NCI-H1694 treated with DMSO at 0.1 percent for 48 hours (cell line): ENCODE results near the gene GP9.

Experiments
- DNase-seq: peaks from one replicate; lab custom pipeline; 2025; lab: John Stamatoyannopoulos, UW

The GP9 gene

DNA sequence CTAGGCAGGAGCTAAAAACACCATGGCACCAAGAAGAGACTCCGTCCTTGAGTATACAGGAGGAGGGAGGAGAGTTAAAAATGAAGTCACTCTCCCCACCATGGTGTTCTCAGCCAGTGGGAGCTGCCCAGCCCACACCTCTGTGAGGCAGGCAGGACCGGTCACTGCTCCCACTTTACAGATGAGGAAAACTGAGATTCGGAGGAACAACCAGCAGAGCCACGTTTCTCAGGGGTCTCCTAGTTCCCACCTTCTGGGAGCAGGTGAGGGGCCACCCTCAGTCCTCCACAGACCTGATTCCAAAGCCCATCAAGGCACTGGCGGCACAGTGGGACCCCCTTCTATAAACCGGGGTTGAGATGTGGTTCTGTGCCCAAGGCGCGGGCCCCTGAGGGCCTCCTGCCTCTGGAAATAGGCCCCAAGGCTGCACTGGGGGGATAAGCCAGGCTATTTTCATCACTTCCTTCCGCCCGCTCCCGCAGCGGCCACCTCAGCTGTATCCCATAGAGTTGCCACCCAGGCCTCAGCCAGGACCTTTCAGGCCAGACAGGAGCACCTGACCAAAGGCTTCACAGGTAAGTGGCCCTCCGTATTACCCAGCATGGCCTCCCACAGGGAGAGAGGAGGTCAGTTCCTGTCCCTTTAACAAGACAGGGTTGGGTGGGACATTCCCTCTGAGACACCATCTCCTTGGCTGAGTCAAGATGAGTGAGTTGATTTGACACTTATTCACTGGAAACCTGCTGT, at the start of gene GP9:
Gene GP9, plus strand, starts transcription at position 504 of the 747 bp plus-strand sequence. CDS start 961 bp downstream, outside the sequence.
- no peak for DNase-seq

- no peak for DNase-seq
These were observed 47.1 kb upstream of the GP9 start for GRCh38 chr3:129013491-129013891.

DNA sequence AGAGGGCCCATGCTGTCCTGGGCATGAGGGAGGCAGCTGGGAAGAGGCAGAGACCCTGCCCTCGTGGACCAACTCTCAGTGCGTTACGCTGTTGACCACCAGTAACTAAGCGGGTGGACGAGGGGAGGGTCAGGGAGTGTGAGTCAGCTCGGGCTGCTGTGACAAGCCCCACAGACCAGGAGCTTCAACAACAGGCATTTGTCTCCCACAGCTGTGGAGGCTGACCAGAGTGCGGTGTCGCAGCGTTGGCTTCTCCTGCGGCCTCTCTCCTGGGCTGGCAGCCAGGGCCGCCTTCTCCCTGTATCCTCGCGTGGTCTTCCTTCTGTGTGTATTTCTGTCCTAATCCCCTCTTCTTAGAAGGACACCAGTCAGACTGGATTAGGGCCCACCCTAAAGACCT, 46.4 kb upstream of the GP9 start:
- DNase-seq = no peak

DNA sequence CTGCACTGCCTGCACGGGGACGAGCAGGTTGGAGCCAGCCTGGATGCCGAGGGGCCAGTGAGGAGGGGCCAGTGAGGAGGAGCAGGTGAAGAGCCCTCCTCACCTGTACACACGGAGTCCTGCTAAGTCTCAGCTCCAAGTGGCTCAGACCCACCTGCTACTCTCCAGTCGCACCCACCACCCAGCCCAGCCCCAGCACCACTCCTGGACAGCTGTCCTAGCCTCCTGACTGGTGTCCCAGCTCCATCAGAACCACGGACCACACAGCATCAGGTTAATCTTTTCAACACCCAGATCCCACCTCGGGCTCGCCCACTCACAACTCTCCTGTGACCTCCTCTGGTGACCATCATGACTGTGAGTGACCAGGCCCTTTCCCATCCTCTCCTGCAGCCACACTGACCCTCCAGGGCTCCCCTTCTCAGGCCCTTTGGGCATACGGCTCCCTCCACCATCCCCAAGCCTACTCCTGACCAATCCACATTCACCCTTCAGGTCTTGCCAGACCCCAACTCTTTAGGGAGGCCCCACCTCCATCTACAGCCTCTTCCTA, 45.7 kb upstream of the GP9 start:
- DNase-seq = no peak

GRCh38 chr3:129015388-129016105, 45.0 kb upstream of the GP9 start:
- no peak for DNase-seq

- peak; percentile 51 for DNase-seq
These were observed 44.2 kb upstream of the GP9 start for GRCh38 chr3:129016356-129016719.

DNA sequence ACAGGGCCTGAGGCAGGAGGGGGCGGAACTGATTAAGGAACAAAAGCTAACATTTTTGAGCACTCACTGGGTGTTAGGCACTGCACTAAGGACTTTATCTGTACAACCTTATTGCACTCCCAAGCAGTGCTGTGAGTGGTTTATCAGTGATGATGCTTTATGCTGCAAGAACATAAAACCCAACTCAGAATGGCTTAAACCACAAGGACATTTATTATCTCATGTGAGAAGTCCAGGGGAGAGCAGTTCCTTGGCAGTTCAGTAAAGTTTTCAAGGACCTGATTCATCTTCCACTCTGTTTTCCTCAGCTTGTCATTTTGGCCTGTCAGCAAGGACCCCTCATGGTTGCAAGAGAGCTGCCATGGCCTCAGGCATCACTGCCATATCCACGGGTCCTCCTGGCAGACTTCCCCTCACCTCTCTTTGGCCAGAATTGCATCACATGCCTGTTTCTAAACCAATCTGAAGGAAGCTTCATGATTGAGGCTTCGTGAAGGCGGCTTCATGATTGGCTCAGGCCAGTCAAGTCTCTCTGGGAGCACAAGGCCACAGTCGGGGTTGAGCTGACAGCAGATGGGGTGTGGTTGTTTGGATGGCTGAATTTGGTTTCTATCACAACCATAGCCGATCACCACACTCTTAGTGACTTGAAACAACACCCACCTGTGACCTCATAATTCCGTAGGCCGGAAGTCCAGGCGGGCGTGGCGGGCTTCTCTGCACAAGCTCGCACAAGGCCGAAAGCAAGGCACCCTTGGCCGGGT, 43.7 kb upstream of the GP9 start:
- DNase-seq = no peak

DNA sequence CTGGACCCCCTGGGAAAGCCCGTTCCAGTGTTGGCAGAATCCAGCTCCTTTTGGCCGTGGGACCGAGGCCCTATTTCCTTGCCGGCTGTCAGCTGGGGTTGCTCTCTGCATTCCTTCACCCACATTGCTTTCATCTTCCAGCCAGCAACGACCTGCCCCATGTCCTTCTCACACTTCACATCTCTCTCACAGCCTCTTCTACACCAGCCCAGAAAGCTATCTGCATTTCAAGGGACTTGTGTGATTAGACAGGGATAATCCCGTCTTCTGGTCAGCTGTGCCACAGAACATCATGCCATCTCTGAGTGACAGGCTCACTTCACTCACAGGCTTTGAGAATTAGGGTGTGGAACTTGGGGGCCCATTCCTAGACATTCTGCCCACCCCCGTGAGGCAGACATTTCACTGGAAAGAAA, 43.1 kb upstream of the GP9 start:
- no peak for DNase-seq

- no peak for DNase-seq
These were observed 42.3 kb upstream of the GP9 start for GRCh38 chr3:129018271-129018670.

DNA sequence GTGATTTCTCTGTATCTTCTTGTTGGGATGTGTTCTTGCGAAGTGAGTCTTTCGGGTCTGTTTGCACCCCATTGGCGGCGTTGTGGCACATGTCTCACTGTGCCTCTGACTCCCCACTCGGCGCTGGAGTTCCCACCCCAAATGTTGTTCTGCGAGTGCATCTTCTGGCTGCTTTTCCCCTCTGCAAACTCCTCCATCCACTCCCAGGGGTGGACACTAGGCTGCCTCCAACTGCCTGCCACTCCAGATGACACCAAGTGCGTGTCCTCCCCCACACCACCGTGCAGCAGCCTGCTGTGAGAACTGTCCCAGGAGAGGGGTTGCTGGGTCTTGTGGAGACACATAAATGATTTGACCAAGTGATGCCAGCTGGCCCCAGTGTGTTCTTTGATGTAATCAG, 41.8 kb upstream of the GP9 start:
- DNase-seq = no peak

GRCh38 chr3:129019266-129019665, 41.3 kb upstream of the GP9 start:
- DNase-seq = no peak

DNA sequence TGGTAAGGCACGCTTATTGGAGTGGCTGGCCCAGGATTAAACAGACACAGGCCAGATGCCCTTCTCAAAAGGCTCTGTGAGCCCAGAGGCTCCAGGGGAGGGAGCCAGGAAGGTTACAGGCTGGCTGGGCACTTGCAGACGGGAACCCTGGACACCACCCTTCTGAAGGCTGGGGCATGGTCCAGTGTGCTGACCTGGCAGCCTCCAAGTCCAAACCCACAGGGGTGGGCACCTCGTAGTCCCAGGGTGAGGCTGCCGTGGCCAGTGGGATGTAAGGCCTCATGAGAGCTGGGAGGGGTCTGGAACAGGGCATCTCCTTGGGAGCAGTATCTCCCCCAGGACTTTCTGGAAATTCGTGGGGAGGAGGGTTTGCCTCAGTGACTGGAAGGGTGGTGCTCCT, 39.9 kb upstream of the GP9 start:
- DNase-seq = no peak

DNA sequence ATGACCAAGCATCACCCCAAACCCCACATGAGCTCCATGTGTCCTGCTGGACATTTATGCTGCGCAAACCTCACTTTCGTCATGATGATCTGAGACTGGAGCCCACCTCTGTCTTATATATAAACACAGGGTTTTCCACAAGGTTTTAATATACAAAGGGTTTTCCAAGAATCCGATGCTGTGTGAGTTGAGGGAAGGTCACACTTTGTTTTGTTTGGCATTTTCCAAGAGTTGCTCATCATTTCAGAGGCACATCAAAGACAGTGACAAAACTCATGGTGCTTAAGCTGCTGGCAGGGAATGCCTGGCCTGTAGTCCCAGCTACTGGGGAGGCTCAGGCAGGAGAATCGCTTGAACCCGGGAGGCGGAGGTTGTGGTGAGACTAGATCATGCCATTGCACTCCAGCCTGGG, 39.4 kb upstream of the GP9 start:
- no peak for DNase-seq

DNA sequence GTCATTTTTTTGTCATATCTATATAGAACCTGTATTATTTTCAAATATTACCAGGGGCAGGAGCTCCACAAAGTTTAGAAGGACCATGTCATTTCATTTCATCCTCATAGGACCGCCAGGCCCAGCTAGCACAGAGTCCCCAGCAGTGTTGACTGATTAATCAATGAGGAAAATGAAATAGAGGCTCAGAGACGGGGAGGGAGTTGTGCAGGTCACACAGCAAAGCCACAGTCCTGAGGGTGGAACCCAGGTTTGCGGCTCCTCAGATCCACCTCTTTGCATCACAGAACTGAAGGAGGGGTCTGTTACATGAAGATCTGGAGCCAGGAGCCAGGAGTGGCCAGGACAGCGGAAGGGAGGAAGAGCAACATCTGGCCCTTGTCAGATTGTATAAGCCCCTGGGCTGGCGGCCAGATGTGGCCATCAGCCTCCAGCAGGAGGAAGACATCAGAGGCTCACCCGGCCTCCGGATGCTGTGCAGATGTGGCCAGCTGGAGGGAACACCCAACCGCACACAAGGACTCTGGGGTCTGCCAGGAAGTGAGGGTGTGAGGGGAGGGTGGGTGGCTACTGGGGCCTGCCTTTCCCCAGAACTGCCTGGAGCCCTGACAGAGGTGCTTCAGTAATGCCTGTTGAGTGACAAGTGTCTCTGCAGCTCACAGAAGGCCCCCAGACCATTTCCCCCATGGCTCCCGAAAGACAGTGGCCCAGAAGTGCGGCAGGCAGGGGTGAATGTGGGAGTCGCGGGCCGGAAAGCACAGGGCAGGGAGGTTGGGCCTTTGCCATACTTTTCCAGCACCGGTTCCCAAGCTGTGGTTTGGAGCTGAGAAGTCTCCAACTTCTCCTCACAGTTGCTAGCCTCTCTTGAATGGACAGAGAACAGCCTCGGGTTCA, 38.2 kb upstream of the GP9 start:
- DNase-seq = no peak

- DNase-seq = no peak
These were observed 37.6 kb upstream of the GP9 start for GRCh38 chr3:129023008-129023358.

- DNase-seq = peak; percentile 37
These were observed 36.7 kb upstream of the GP9 start for GRCh38 chr3:129023909-129024308.

GRCh38 chr3:129025108-129025507, 35.5 kb upstream of the GP9 start:
- no peak for DNase-seq

GRCh38 chr3:129025691-129026435, 34.7 kb upstream of the GP9 start:
- peak; percentile 55 for DNase-seq

DNA sequence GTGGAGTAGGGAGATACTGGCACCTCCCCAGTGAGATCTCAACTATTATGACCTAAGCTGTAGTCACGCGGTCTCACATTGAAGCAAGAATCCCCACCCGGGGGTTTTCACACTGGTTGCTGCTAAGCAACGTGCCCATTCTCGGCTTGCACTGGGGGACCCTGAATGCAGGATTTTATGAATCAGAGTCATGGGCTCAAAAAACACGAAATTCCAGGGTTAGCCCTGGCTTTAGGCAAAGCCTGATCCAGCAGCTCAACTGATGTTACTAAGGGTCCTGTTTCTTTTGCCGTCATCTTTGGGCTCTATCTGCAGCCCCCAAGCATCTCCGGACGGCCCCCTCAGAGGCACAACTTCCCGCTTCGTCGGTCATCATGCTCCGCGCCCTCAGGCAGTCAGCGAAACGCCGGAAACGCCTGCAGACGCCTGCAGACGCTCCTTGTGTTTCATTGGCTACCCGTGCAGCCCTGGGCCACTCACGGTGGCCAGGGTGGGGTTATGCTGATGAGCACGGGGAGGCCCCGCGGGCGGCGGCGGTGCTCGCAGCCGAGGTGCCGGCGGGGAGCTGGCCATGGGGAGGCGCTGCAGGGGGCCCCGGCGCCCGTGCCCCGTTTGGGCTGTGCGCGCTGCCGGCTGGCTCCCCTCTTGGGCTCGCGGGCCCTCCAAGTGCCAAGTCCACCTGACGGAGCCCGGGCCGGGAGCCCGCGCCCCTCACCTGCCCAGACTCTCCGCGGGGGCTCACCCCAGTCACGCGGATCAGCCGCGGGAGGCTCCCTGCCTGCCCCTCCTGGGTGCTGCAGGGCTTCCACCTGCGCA, 33.6 kb upstream of the GP9 start:
- peak; percentile 7 for DNase-seq

DNA sequence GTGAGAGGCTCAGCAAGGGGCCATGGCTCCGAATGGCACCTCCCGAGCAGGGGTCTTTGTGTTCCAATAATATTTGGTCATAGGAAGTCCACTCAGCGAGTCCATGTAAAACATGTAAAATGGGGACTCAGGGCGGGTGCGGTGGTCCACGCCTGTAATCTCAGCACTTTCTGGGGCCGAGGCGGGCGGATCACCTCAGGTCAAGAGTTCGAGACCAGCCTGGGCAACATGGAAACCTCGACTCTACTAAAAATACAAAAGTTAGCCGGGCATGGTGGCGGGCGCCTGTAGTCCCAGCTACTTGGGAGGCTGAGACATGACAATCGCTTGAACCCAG, 33.1 kb upstream of the GP9 start:
- no peak for DNase-seq
